ENCODE measurements around the gene KLK1.
"Not testable (repeated sequence)": the region's sequence is repeated elsewhere in the genome, so short reads cannot be mapped to it uniquely, and the experiment has no call there.

KLK1 gene

DNA sequence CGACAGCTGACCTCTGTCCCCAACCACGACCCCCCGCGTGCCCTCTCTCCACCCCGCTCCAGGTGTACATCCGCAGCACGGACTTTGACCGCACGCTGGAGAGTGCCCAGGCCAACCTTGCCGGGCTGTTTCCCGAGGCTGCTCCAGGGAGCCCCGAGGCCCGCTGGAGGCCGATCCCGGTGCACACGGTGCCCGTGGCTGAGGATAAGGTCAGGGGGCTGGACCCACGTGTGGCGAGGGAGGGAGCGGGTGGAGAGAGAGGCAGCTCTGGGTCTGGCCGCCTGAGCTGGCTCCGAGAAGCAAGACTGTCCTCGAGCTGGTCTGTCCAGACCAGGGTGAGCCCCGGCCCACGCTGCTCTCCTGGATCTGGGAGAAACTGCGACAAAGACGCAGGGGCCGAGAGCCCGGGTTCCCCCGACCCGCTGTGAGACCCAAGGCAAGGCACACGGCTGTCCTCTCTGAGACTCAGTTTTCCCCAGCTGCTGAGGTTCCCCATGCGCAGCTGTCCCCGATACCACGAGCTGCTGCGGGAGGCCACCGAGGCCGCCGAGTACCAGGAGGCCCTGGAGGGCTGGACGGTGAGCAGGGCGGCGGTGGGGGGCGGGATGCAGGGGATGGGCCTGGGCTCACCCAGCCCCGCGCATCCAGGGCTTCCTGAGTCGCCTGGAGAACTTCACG lies 31.9 kb downstream of the KLK1 start:
- DNase-seq = no peak

GRCh38 chr19:50790922-50791467 lies 32.6 kb downstream of the KLK1 start:
- no peak for DNase-seq

DNA sequence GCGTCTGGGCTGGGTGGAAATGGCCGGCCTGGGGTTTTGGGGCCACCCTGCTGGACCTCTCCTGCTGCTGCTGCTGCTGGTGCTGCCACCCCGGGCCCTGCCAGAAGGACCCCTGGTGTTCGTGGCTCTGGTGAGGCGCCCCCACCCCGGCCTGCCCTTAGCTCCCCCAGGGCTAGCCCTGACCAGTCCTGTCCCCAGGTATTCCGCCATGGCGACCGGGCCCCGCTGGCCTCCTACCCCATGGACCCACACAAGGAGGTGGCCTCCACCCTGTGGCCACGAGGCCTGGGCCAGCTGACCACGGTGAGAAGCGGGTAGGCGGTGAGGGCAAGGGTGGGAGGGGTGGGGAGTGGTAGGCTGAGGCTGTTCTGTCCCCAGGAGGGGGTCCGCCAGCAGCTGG lies 33.2 kb downstream of the KLK1 start, which contains the start of gene ACP4:
Gene ACP4 (plus strand): TSS at position 20 of the 400 bp plus-strand sequence. CDS start 0 bp downstream, at position 20.
- no peak for DNase-seq

DNA sequence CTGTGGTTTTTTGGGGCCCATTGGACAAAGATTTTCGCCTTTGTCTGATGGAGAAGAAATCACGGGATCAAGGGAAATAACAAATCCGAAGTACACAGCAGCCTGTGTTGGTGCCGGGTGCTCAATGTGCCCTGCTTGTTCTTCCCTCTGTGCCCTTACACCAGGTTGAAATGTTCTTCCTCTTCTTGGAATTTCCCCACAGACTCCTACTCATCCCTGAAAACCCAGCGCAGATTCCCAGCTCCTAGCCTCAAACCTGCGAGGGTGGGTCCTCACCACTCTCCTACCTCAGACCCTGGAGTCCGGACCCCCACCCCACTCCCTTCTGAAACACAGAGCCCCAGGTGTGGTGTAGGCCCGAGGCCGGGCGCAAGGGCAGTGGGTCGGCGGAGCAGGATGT lies 38.3 kb downstream of the KLK1 start:
- no peak for DNase-seq

DNA sequence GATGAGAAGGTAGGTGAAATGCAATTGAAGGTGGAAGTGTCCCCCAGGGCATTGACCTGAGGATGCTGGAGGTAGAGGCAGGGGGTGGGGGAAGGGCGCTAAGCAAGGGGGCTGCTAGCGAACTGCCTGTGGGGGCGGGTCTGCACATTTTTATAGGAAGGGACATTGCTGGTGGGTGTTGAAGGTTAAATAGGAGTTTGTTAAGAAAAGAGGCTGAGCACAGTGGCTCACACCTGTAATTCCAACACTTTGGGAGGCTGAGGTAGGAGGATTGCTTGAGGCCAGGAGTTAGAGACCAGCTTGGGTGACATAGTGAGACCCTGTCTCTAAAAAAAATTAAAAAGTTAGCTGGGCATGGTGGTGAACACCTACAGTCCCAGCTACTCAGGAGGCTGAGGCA lies 38.9 kb downstream of the KLK1 start:
- DNase-seq = no peak

DNA sequence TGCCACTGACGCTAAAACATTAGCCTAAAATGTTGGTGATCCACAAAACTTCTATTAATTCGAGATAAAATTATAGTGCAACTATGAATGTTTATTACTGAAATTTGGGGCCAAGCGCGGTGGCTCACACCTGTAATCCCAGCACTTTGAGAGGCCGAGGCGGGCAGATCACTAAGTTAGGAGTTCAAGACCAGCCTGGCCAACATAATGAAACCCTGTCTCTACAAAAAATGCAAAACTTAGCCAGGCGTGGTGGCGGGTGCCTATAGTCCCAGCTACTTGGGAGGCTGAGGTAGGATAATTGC lies 39.8 kb downstream of the KLK1 start:
- DNase-seq = not testable (repeated sequence)

- DNase-seq = no peak
These were observed 42.7 kb downstream of the KLK1 start for GRCh38 chr19:50780753-50781435.

DNA sequence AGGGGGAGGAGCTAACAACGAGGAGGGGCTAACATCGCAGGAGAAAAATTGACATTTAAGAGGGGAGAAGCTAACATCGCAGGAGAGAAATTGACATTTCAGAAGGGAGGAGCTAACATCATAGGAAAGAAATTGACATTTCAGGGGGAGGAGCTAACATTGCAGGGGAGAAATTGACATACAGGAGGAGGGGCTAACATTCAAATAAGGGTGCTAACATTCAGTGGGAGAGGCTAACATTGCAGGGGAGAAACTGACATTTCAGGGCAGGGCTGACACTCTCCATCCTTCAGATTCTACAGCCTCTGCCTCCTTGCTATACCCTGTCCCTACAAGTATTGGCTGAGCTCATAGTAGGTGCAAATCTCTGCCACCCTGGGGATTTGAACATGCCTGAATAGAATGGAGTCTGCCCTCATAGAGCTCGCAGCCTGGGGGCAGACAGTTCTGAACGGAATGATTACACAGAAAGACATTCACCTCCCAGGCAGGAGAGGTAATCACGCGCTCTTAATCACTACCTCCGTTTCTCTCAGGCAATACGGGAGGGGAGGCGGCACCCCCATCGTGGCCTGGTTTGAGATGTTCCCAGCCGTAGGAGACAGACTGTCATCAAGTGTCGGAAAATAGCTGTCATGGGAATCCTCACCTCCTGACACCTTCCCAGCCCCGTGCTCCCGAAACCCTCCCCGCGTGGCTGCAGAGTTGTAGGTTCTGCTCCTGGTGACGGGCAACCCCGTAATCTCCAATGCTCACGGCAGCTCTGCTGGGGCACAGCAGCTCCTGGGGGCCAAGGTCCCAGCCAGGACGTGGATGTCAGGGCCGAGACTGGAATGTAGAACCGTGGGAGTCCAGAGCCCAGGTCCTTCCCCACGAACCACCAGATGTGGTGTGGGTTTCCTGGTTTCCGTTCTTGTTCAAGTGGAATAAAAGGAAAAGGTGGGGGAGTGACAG lies 43.8 kb downstream of the KLK1 start:
- DNase-seq = no peak

- DNase-seq = no peak
These were observed 44.6 kb downstream of the KLK1 start for GRCh38 chr19:50778906-50779430.

GRCh38 chr19:50777830-50778303 lies 45.7 kb downstream of the KLK1 start:
- DNase-seq = peak; percentile 45 to 73 (median 60)

DNA sequence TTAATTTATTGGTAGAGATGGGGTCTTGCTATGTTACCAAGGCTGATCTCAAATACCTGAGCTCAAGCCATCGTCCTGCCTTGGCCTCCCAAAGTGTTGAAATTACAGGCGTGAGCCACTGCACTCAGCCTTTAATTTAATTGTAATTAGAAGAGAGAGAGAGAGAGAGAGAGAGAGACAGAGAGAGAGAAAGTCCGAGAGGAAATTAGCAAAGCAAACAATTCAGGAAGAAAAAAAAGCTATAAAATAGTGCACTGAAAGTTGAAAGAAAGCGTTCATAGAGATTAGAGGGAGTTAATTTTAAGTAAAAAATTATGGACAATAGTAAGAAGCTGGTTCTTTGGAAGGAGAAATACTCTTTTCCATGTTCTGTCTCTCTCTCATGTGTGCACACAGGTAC lies 46.3 kb downstream of the KLK1 start:
- DNase-seq = no peak

DNA sequence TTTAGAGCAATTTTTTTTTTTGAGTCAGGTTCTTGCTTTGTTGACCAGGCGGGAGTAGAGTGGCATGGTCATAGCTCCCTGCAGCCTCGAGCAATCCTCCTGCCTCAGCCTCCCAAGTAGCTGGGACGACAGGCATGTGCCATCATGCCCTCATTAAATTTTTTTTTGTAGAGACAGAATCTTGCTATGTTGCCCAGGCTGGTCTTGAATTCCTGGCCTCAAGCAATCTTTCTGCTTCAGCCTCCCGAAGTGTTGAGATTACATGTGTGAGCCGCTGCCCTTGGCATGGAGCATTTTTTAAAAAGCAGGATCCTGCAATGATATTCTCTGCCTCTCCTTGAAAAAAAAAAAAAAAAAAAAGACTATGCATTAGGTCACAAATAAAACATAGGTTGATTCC lies 47.5 kb downstream of the KLK1 start:
- DNase-seq = no peak

- not testable (repeated sequence) for DNase-seq
These were observed 50.1 kb downstream of the KLK1 start for GRCh38 chr19:50773454-50773853.

- DNase-seq = not testable (repeated sequence)
These were observed 50.7 kb downstream of the KLK1 start for GRCh38 chr19:50772912-50773311.

GRCh38 chr19:50772476-50772875 lies 51.1 kb downstream of the KLK1 start:
- DNase-seq = peak in 2 of 3 donors; percentile 5 to 14

GRCh38 chr19:50770888-50771287 lies 52.7 kb downstream of the KLK1 start:
- no peak for DNase-seq

DNA sequence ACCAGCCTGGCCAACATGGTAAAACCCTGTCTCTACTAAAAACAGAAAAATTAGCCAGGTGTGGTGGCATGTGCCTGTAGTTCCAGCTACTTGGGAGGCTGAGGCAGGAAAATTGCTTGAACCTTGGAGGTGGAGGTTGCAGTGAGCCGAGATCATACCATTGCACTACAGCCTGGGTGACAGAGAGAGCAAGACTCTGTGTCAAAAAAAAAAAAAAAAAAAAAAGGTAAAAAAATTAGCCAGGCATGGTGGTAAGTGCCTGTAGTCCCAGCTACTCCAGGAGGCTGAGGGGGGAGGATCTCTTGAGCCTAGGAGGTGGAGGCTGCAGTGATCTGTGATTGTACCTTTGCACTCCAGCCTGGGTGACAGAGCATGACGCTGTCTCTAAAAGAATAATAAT lies 53.4 kb downstream of the KLK1 start, which contains the start of gene GPR32:
Gene GPR32 (plus strand): TSS at position 301 of the 400 bp plus-strand sequence. CDS start 137 bp downstream, outside the sequence.
- not testable (repeated sequence) for DNase-seq
